GM10266 (cell line): ENCODE data around the gene DHRSX.

Experiments
- DNase-seq: peaks from one replicate; pipeline ENCODE4 v3.0.0; 2012; ENCODE audit errors: extremely low spot score
- CTCF ChIP-seq: IDR thresholded peaks from 2 replicates; pipeline ENCODE4 v1.5.1; 2012; ENCODE audit warnings: mild to moderate bottlenecking, low read depth; ENCODE audit not compliant: control insufficient read depth, insufficient read depth; ENCODE audit errors: missing control alignments

DHRSX gene

GRCh38 chrX:2500803-2501558 is at the start of gene DHRSX, which contains the start of gene ZBED1:
TSS of gene DHRSX (minus strand) at chrX:2500976. CDS start at chrX:2500925, 51 bp downstream.
TSS of gene ZBED1 (minus strand) at chrX:2500976. CDS start at chrX:2490719, 10,257 bp downstream.
- TF ChIP-seq CTCF = no peak
- peak; percentile 93 for DNase-seq

- no peak for DNase-seq
- TF ChIP-seq CTCF = no peak
Observed at GRCh38 chrX:2549876-2550275, 49.1 kb upstream of the DHRSX start.

- no peak for DNase-seq
- TF ChIP-seq CTCF = no peak
Observed at GRCh38 chrX:2548711-2549423, 48.1 kb upstream of the DHRSX start.

GRCh38 chrX:2547736-2548135 is 47.0 kb upstream of the DHRSX start:
- DNase-seq = no peak
- no peak for TF ChIP-seq CTCF

GRCh38 chrX:2546496-2546895 is 45.7 kb upstream of the DHRSX start:
- no peak for DNase-seq
- no peak for TF ChIP-seq CTCF

GRCh38 chrX:2545144-2545543 is 44.4 kb upstream of the DHRSX start:
- TF ChIP-seq CTCF = no peak
- no peak for DNase-seq
